Right ventricle myocardium superior (tissue), 1 donor: ENCODE data around the gene TDP1. TPM values are rescaled to one million over a fixed set of nuclear protein-coding genes. Genes with fewer than 3 reads are reported as not detected.

Source experiments
- ATAC-seq: fragments of 200-7000 bp; cut with Tn5 transposase; one replicate; pipeline ENCODE4 v1.9.1; 2020; ENCODE audit warnings: mild to moderate bottlenecking; ENCODE audit not compliant: poor library complexity
- DNase-seq: peaks from one replicate; pipeline ENCODE4 v3.0.0-alpha.2; 2020
- intact Hi-C: fragments of 100-400 bp; cut with DNase I; formaldehyde crosslinking; loops from one replicate; pipeline ENCODE4 v1.11.2; 2022
- long read RNA-seq: library from polyadenylated mRNA; unstranded; transcript quantifications from one replicate; pipeline ENCODE4 v2.0.0, GENCODE V29; 2021
- total RNA-seq: library from RNA; stranded (reverse); fragmentation: NEBNext Ultra II Directional; extraction: Animal tissue kit (Norgen Biotek cat#: 25700); gene quantifications from one replicate; pipeline ENCODE4 v1.2.1, GENCODE V29; 2021
- donor health status: DM: no; HTN: yes; CAD: no; lungs with severe emphysema.

The TDP1 gene
- 2.8 TPM for total RNA-seq
- long read RNA-seq, partial matches to known transcripts = 3 of 6 reads
- long read RNA-seq, other reads (novel, unspliced or antisense) = 1 of 6 reads

DNA sequence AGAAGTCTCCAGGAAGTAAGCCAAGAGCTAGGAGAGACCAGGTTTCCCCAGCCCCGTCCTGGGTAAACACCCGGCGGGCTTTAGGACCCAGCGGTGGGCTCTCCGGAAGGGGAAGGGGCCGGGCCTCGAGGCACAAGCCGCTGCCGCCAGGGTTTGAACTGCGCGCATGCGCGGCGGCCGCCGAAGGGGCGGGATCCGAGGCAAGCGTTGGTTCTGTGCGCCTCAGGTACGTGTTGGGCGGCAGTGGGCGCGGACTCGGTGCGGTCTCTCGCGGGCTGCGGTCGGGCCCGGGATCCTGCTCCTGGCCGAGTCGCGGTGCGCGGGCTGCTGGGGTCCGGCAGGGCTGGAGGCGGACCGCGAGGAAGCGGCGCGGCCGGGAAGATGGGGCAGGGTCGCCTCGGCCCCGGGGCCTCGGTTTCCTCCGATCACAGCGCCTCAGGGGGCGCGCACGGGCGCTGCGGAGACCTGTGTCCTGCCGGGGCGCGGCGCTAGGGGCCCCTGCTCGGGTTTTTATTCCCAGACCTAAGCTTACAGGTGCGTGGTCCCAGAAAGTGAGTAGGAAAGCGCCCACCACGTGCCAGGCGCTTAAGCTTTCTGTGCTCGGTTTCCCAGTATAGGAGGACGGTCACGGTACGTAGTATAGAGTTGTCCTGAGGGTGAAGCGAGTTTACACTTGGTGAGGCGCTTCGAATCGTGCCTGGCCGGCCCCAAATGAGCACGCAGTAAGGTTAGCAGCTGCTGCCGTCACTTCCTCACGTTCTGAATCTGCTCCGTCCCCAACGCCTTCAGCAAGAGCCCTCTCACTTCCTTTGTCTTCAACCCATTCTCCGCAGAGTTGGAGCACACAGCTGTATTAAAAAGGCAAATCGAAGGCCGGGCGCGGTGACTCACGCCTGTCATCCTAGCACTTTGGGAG lies at the start of gene TDP1:
TSS of gene TDP1 (plus strand) at position 183 of the 916 bp plus-strand sequence. CDS start 7,188 bp downstream, outside the sequence.
- ATAC-seq (peak; percentile 95), DNase-seq (peak; percentile 97)
- intact Hi-C loops = no loop called here

DNA sequence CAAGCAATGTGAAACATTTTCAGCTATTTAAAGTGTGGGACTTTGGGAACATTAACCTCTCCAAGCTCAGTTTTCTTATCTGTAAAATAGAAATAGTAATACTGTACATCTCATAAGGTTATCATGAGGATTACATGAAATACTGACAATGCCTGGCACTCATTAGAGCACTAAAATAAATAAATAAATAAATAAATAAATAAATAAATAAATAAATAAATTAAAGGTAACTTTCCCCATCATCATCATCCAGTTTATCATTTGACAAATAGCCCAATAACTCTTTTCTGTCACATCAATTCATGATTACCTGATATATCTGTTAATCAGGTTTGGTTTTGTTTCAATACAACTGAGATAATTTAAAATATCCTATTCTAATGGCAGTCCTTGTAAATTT lies 49.7 kb upstream of the TDP1 start:
- intact Hi-C loops = no loop called here
- no peak for ATAC-seq
- DNase-seq = no peak

DNA sequence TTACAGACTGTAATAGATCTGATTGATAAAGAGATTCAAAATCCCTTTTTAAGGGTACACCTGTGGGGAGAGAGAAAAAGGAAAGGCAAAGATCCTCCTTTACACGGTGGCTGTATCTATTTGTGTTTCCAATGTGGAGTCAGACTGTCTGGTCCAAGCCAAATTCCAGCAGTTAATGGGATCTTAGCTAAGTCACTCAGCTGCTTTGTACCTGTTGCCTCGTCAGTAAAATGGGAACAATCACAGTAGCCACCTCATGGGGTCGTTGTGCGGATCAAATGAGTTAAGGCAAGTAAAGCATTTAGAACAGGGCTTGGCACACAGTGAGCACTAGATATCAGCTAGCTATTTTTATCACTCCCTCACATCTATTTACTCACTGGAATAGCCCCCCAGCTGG lies 48.1 kb upstream of the TDP1 start:
- ATAC-seq = no peak
- intact Hi-C loops = no loop called here

DNA sequence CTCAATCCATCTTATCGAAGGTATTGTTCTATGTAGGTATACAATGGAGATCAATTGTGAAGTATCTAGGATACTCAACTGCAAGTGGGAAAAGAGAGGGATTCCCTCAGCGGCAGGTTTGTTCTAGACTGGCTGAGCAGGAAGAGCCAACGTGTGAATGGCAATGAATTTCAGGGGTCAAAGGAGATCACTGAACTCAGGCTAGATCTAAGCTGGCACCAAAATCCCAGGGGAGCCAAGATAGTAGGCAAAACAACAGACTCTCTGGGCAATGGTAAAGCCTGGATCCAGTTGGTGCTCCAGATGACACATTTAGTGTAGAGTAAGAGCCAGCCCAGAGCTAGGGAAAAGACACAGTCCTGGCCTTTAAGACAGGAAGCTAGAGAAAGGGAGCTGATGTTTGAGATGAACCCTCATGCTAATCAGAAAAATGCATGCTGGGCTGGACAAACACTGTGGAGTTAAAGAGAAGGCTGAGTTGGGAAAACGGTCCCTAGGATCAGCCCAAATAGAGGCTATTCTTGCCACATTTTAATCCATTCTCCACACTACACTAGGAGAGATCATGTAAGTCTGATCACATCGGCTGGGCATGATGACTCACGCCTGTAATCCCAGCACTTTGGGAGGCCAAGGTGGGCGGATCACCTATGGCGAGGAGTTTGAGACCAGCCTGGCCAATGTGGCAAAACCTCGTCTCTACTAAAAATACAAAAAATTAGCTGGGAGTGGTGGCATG lies 46.8 kb upstream of the TDP1 start:
- DNase-seq (no peak), ATAC-seq (no peak)
- intact Hi-C loops = no loop called here

More for the DNA sequence above, 48.1 kb upstream of the TDP1 start:
- DNase-seq = no peak

DNA sequence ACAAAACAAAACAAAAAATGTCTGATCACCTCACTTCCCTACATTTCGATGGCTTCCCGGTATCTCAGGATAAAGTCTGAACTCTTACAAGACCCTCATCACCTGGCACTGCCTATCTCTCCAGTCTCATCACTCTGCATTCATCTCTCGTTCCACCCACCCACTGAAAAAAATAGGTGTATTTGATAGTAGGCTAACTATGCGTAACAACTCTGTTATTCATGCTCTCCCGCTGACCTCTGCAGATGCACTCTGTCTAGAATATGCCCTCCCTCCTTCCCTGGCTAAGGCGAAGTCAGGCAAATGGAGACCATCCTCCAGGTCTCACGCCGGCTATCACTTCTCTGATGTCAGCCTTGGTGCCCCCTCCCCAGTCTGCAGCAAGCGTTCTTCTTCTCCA lies 46.1 kb upstream of the TDP1 start:
- DNase-seq (no peak), ATAC-seq (no peak)
- intact Hi-C loops = no loop called here

DNA sequence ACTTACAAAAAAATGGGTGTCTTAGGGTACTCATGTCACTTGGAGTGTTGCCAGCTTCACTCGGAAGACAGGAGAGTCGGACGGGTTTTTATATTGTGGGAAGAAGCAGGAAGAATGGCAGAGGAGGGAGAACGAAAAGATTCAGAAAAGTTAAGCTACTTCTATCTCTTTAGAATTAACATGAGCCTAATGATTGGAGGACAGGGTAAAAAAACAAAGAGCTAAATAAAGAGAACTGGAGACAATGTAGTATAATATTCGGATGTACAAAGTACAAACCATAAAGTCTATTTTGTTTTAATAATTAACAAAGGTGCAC lies 45.1 kb upstream of the TDP1 start:
- no peak for DNase-seq
- intact Hi-C loops = no loop called here
- ATAC-seq = no peak

DNA sequence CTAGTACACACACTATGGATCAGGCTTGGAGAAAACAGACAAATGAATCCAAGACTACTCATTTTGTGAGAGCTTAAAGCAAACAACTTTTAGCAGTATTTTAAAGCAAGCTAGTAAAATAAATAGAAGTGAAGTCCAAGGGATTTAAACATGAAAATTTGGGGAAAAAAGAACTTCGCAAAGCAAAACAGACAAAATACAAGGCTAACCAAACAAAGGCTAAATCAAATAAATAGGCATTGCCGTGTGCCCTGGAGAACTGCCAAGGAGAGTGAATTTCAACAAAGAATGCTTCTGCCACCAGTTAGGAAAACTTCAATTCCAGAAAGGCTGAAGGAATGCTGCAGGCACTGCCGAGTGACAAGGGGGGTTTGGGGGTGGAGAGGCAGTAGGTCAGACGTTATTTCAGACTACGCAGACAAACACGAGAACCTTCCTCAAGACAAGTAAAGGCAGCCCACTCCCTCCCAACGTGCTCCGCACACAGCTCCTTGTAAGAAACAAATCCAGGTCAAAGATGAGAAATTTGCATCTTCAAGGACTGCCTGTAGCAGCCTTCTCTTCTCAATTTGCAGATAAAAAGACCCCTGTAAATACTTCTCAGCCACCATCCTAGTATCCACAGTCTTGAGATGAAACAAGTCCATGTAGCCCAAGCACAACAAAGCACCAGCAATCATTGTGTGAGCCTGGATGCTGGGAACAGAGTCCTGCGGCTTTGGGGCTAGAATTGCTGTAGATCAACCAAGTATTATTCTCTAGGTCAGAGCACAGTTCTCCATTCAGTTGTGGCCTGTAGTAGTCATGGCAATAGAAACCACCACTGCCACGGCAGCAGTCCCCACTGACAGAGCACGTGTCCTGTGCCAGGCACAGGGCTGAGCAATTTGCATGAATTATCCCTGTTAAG lies 44.5 kb upstream of the TDP1 start:
- DNase-seq (no peak), ATAC-seq (peak; percentile 49)
- intact Hi-C loops = no loop called here

DNA sequence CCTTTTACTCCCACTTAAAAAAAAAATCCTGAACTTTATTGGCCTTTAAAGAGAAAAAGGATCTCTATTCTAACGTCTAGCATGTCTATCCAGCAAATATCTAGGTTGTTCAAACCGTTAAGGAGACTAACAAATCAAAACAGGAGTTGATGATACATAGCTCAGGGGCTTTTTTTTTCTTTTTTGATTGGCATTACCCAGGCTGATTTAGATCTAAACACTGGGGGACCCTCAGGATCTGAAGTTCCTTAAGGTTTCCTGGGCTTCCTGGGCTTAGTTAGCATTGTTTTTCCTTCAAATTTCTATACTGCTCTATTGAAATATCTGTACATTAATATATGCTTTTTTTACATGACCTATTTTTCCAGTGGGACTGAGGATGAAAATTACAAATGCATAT lies 43.5 kb upstream of the TDP1 start:
- intact Hi-C loops = no loop called here
- DNase-seq = no peak
- ATAC-seq = no peak

DNA sequence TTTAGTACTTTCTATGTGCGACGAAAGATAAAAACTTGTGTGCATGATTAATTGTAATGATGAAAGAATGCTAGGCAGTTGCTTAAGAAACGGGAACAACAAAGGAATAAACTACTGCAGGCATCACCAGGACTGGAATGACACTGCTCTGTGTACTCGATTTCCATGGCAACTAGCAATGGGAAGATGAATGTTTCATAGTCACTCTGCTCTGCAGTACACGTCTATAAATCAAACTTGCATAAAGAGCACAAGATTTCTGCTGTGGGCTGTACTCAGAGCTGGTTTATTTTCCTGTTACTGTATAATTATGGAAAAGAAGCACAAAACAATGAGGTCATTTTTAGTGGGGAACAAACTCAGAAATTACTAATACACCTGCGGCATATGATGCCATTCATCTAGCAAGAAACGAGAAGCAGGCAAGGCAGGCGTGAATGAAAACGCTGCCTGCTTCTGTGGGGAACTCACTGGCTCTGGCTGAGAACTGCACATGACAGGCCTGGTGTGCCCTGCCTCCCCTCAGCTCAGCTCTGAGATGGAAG lies 43.0 kb upstream of the TDP1 start:
- DNase-seq = no peak
- ATAC-seq = peak; percentile 80
- intact Hi-C loops = no loop called here

DNA sequence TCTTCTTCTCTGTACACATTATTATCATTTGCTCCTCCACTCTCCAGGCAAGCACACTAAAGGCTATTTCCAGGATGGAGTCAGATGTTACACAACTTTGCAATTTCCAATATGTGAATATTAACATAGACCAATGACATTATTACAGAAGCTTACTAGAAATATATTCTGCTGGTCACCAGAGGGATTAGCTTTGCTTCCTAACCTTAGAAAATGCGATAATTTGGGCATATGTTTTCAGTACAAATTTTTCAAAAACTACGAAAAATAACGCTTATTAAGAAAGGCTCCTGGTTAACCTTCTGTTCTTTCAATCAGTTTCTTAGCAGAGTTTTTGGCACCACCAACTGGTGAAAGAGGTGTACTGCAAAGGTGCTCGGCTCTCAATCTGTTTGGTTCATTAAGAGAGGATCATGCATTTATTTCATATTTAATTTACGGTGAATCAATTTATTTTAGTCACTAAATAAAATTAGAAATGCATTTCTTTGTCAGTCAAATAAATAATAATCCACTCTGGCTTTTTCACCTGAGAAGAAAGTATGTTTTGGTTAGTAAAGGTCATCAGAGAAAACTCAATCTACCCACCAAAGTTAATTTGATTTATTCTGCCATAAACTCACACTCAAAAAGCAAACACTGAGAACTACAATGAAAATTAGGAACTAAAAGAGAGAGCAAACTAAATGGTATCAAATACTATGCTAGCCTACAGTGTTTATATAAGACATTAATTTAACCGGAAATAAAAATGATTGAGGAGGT lies 40.4 kb upstream of the TDP1 start:
- ATAC-seq (peak; percentile 76), DNase-seq (no peak)
- intact Hi-C loops = loop anchor here (5.0 kb wide), 1 partner anchor 888 kb away; no protein-coding TSS in a partner anchor

DNA sequence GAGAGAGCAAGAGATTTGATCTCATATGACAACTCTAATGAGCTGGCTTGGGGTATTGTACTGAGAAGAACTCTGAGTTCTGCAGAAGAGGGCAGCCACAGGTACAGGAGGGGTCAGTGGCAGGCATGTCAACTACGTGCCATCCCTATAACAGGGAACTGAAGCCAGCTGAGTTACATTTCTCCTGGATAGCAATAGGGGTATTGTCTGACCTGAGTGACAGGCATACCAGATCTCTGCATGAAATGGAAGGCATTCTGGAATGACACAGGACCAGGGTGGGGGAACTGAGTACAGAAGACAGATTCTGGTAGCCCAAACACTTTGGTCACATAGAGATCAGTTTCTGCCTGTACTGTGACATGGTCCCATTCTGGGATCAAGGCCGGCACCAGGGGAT lies 37.0 kb upstream of the TDP1 start:
- DNase-seq (no peak), ATAC-seq (no peak)
- intact Hi-C loops = loop anchor here (5.0 kb wide), 1 partner anchor 891 kb away; no protein-coding TSS in a partner anchor

DNA sequence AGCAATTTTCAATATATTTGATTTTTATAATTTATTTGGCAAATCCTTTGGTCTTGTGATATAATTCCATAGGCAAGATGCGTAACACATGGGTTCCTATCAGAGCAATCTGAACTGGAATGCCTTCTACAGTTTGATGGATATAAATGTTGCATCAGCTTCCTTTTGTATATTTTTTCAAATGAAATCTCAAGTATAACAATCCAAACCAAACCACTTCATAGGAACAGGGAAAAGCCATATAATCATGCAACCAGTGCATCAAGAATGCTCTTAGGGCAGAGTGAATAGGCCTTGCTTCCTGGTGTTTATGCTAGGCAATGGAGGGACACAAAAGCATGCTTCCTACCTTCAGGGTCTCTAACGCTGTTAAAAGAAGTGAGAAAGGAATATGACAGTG lies 35.7 kb upstream of the TDP1 start:
- intact Hi-C loops = no loop called here
- ATAC-seq (no peak), DNase-seq (no peak)

DNA sequence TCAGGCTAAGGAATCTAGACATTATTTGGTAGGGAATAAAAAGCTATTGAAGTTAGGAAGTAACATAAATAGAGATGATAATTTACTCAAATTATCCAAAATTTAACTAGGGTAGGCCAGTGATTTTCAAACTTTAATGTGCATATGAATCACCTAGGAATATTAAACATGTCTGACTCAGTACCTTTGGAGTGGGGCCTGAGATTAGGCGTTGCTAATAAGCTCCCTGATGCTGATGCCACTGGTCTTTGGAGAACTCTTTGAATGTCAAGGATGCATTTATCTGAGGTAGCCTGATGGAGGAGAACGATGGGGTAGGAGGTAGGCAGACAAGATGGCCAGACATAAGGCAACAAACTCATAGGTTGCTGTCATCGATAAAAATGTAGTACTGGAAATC lies 34.4 kb upstream of the TDP1 start:
- ATAC-seq = no peak
- no peak for DNase-seq

DNA sequence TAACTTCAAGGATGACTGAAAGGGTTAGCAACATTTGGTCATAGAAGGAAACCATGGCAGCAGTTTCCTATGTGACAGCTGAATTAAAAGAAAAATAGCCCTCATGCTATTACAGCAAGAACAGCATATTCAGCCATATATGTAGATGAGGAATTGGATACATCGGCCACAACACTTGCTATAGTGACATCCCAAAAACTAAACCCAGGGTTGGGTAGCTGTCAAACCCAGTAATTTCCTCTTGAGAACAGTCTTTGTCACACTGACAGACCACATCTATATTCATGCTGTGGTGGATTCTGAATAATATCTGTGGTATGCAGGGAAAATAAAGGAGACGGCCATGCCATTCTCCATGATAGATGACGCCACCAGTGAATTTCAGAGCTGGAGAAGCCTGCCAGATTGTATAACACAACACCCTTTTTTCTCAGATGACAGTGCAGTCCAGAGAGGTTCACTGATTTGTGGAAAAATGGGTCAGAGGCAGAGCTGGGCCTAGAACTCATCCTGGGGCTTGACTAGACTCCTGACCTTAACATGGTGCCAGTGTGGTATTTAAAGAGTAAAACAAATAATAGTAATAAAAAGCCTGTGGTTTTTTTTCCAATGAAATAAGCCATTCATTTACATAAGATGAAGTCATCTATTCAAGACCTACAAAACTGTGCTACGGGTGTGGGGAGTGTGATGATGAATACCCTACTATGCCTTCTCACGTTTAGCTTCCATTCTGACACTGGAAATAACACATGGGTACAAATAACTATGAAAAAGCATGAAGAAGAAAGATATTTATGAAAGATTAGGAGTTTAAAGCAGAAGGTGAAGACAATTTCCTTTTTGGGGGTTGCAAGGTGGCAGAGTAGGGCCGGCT lies 33.5 kb upstream of the TDP1 start:
- no peak for DNase-seq
- ATAC-seq = no peak
- intact Hi-C loops = no loop called here

More for the DNA sequence above, 34.4 kb upstream of the TDP1 start:
- intact Hi-C loops = no loop called here

DNA sequence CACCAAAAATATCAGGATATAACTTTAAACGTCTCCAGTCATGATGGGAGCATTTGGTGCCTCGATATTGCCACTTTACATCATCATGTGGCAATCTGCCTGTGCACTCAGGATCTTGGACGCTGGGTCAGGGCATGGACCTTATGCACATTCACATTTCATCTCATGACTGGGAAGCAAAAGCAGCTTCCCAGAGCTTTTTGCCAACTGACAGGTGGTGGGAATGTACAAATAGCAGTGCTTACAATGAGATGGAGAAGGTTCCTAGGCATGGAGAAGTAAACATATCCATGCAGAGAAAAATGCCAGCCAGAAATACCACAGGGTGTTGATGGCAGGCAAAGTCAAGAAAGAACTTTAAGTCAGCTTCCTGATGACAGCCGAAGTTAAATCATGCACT lies 31.5 kb upstream of the TDP1 start:
- no peak for ATAC-seq

DNA sequence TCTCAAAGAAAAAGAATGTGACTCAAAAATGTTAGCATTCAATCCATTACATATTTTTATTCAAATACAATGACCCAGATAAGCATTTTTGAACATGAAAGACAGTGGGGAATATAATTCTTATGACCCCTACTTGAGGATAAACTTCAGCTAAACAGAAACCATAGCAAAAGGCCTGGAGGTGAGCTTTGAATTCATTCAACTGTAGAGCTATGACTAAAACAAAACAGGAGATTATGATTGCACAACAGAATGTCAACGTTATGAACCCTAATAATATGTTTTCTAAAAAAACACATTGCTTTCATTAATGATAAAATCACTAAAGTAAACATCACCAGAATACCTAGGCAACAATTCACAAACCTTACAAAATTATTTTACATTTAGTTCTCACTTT lies 29.0 kb upstream of the TDP1 start:
- ATAC-seq = no peak
- intact Hi-C loops = no loop called here
- no peak for DNase-seq

More for the DNA sequence above, 31.5 kb upstream of the TDP1 start:
- intact Hi-C loops = no loop called here
- DNase-seq = no peak
